Spleen (tissue), 11 donors: ENCODE results near the gene TRABD2A. TPM values are rescaled to one million over a fixed set of nuclear protein-coding genes. Genes with fewer than 3 reads are reported as not detected.

Experiments used
- DNase-seq: peaks from one replicate; pipeline ENCODE4 v3.0.0-alpha.2; 2020
- H3K27ac ChIP-seq, 8 donors: fragments of 200-600 bp; sonication (generic) in 7 of 8; 1 replicate in 4 of 8; 2 replicates in 4 of 8; pipeline versions ENCODE4 v1.5.0 to v1.8.0; 2016 to 2021; ENCODE audit warnings: inconsistent platforms in 4 of 8, mild to moderate bottlenecking in 4 of 8, moderate library complexity in 1 of 8
- H3K27me3 ChIP-seq, 7 donors: fragments of 200-600 bp; sonication (generic) in 6 of 7; replicated peaks in 1 of 7; 1 replicate in 4 of 7; 2 replicates in 3 of 7; pipeline versions ENCODE4 v1.5.0 to v1.8.0; 2016 to 2021; ENCODE audit warnings: inconsistent platforms in 3 of 7, mild to moderate bottlenecking in 1 of 7
- H3K36me3 ChIP-seq, 6 donors: fragments of 200-600 bp; sonication (generic) in 5 of 6; 1 replicate in 4 of 6; 2 replicates in 2 of 6; pipeline versions ENCODE4 v1.5.0 to v1.8.0; 2016 to 2021; ENCODE audit warnings: inconsistent platforms in 2 of 6
- H3K4me1 ChIP-seq, 6 donors: fragments of 200-600 bp; sonication (generic) in 5 of 6; 1 replicate in 3 of 6; 2 replicates in 3 of 6; pipeline versions ENCODE4 v1.5.0 to v1.8.0; 2016 to 2021; ENCODE audit warnings: inconsistent platforms in 3 of 6
- H3K4me3 ChIP-seq, 8 donors: fragments of 200-600 bp; sonication (generic) in 7 of 8; 1 replicate in 4 of 8; 2 replicates in 4 of 8; pipeline versions ENCODE4 v1.5.0 to v1.8.0; 2016 to 2021; ENCODE audit warnings: inconsistent platforms in 4 of 8, mild to moderate bottlenecking in 4 of 8, moderate library complexity in 2 of 8
- H3K9me3 ChIP-seq, 8 donors: fragments of 200-600 bp; sonication (generic) in 7 of 8; 1 replicate in 4 of 8; 2 replicates in 4 of 8; pipeline versions ENCODE4 v1.5.0 to v1.8.0; 2016 to 2021; ENCODE audit warnings: inconsistent platforms in 4 of 8
- POLR2A ChIP-seq, 3 donors: fragments of 450-650 bp; IDR thresholded peaks; one replicate each; pipeline ENCODE4 v1.5.1; 2017; ENCODE audit warnings: antibody characterized with exemption in 3 of 3, mild to moderate bottlenecking in 1 of 3
- POLR2AphosphoS5 ChIP-seq, 3 donors: sonication (generic); formaldehyde crosslinking; IDR thresholded peaks; one replicate each; pipeline ENCODE4 v1.5.1; 2017; ENCODE audit warnings: antibody characterized with exemption in 3 of 3
- WGBS, 5 donors: extraction: QIAGEN DNeasy Blood & Tissue Kit in 3 of 5; methylation state at CpG; one replicate each; pipeline versions ENCODE4 v1.1.5 to v1.1.7; 2013 to 2018; 5-methylcytosine and 5-hydroxymethylcytosine counted together
- intact Hi-C: fragments of 100-400 bp; cut with DNase I; formaldehyde crosslinking; loops from one replicate; pipeline ENCODE4 v1.15.0; 2023; ENCODE audit warnings: low total_unique reads
- polyA plus RNA-seq, 3 donors: library from polyadenylated mRNA; stranded (reverse); fragments of 200-250 nt; gene quantifications; one replicate each; pipeline ENCODE4 v1.2.1, GENCODE V29; 2013
- total RNA-seq, 7 donors: library from RNA; depleted of rRNA in 3 of 7; stranded (reverse); fragments of >200 nt in 3 of 7; fragmentation: NEBNext Ultra II Directional in 4 of 7; extraction: Animal tissue kit (Norgen Biotek cat#: 25700) in 4 of 7; gene quantifications; one replicate each; pipeline versions ENCODE4 v1.1.0 to v1.2.1, GENCODE V29; 2016 to 2021
- TF ChIP-seq, protein P1 (sequence below), 11 experiments: fragments of 200-600 bp in 7 of 11; fragments of 450-650 bp in 4 of 11; sonication (generic) in 4 of 11; IDR thresholded peaks in 8 of 11; conservative IDR thresholded peaks in 3 of 11; 1 replicate in 7 of 11; 2 replicates in 4 of 11; pipeline versions ENCODE4 v1.4.0 to v1.8.0; 2016 to 2021; ENCODE audit warnings: antibody characterized with exemption in 11 of 11, inconsistent platforms in 4 of 11, mild to moderate bottlenecking in 1 of 11
- donor health status: healthy with polysubstance abuse.
- donor health status: DM: no; HTN: no; CAD: no; lungs with moderate emphysema.
- donor health status: DM: no; HTN: no; CAD: no.
- donor health status: Bipolar disorder and iron deficiency.
- donor health status: healthy.
- donor health status: DM: no; HTN: no; CAD: no.
- donor health status: DM: yes; HTN: yes; CAD: no.

TRABD2A gene
- total and polyA plus RNA-seq, 10 donors: 4.5 to 12.5 (median 8.3) TPM

- intact Hi-C loops: no loop called here
Measured at GRCh38 chr2:84846041-84846663, 34.7 kb downstream of the TRABD2A start.

GRCh38 chr2:84844141-84844540 lies 36.7 kb downstream of the TRABD2A start:
- H3K4me3 ChIP-seq: no peak overlapping the region
- H3K27me3 ChIP-seq: no peaks in the 10 kb centered on the region
- peak overlapping the region in 7 of 8 donors; percentile 52 to 92 (median 85) for H3K27ac ChIP-seq
- DNase-seq: no peak
- intact Hi-C loops: no loop called here
- H3K9me3 ChIP-seq: no peaks in the 10 kb centered on the region
- H3K4me1 ChIP-seq: peaks cover 9 to 79% (median 26%) of the 10 kb centered on the region in 6 donors
- WGBS, 5 donors: 89 to 94% (median 93%) methylated on average over 8 of the region's 8 CpGs
- H3K36me3 ChIP-seq: no peaks in the 10 kb centered on the region
- TF ChIP-seq, protein P1, sequence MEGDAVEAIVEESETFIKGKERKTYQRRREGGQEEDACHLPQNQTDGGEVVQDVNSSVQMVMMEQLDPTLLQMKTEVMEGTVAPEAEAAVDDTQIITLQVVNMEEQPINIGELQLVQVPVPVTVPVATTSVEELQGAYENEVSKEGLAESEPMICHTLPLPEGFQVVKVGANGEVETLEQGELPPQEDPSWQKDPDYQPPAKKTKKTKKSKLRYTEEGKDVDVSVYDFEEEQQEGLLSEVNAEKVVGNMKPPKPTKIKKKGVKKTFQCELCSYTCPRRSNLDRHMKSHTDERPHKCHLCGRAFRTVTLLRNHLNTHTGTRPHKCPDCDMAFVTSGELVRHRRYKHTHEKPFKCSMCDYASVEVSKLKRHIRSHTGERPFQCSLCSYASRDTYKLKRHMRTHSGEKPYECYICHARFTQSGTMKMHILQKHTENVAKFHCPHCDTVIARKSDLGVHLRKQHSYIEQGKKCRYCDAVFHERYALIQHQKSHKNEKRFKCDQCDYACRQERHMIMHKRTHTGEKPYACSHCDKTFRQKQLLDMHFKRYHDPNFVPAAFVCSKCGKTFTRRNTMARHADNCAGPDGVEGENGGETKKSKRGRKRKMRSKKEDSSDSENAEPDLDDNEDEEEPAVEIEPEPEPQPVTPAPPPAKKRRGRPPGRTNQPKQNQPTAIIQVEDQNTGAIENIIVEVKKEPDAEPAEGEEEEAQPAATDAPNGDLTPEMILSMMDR (IDR thresholded peaks at IDR 0.05 in 8 of 11, conservative IDR thresholded peaks at IDR 0.05 in 3 of 11): no peak
- no peak for TF ChIP-seq POLR2AphosphoS5 (IDR thresholded peaks at IDR 0.05)
- no peak for TF ChIP-seq POLR2A (IDR thresholded peaks at IDR 0.05)

More at GRCh38 chr2:84846041-84846663, 34.7 kb downstream of the TRABD2A start:
- Histone ChIP-seq H3K4me3 (no peak overlapping the region), H3K9me3 (no peaks in the 10 kb centered on the region), H3K27ac (peak overlapping the region; percentile 45 to 92 (median 82)), H3K27me3 (no peaks in the 10 kb centered on the region), H3K36me3 (no peaks in the 10 kb centered on the region), H3K4me1 (peaks cover 9 to 69% (median 26%) of the 10 kb centered on the region in 6 donors)
- TF ChIP-seq POLR2AphosphoS5 (IDR thresholded peaks at IDR 0.05) (peak in 1 of 3 donors; percentile 61), POLR2A (IDR thresholded peaks at IDR 0.05) (no peak)
- TF ChIP-seq, protein P1 (IDR thresholded peaks at IDR 0.05 in 8 of 11, conservative IDR thresholded peaks at IDR 0.05 in 3 of 11): peak in 1 of 11 experiments; percentile 4
- no peak for DNase-seq
- WGBS, 5 donors: 11 to 23% (median 13%) methylated on average over 5 of the region's 5 CpGs

GRCh38 chr2:84841577-84841976 lies 39.3 kb downstream of the TRABD2A start:
- Histone ChIP-seq H3K4me3 (no peak overlapping the region), H3K4me1 (peaks cover 5 to 64% (median 21%) of the 10 kb centered on the region in 6 donors), H3K9me3 (peaks cover 0 to 13% (median 7%) of the 10 kb centered on the region in 8 donors), H3K27ac (peak overlapping the region in 6 of 8 donors; percentile 18 to 92 (median 24)), H3K36me3 (peaks cover 0 to 6% (median 0%) of the 10 kb centered on the region in 6 donors), H3K27me3 (no peaks in the 10 kb centered on the region)
- intact Hi-C loops: no loop called here
- TF ChIP-seq POLR2A (IDR thresholded peaks at IDR 0.05) (no peak), POLR2AphosphoS5 (IDR thresholded peaks at IDR 0.05) (no peak)
- TF ChIP-seq, protein P1 (IDR thresholded peaks at IDR 0.05 in 8 of 11, conservative IDR thresholded peaks at IDR 0.05 in 3 of 11): no peak
- 75 to 92% (median 88%) methylated on average over 6 of the region's 6 CpGs for WGBS, 5 donors
- no peak for DNase-seq

DNA sequence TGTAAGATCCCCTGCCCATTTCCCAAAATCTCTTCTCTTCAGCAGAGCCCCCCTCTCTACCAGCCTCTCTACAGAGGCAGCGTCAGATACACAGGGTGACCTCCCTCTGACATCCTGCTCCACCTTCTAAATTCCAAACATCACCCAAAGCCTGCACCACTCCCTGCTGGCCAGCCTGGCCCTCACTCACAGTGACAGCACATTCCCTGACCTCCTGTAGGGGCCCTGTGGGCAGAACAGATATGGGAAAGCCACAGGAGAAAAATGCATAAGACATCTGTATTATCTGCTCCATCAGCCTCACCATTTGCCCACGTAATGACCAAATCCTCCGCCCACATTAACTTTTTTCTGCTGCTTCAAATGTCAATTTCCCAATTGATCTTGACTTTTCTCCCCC lies 40.6 kb downstream of the TRABD2A start:
- TF ChIP-seq, protein P1 (IDR thresholded peaks at IDR 0.05 in 8 of 11, conservative IDR thresholded peaks at IDR 0.05 in 3 of 11): no peak
- TF ChIP-seq POLR2AphosphoS5 (IDR thresholded peaks at IDR 0.05) (no peak), POLR2A (IDR thresholded peaks at IDR 0.05) (no peak)
- H3K9me3 ChIP-seq: peaks cover 3 to 26% (median 19%) of the 10 kb centered on the region in 8 donors
- 54 to 79% (median 70%) methylated on average over 3 of the region's 3 CpGs for WGBS, 5 donors
- intact Hi-C loops: no loop called here
- H3K27ac ChIP-seq: peak overlapping the region in 4 of 8 donors; percentile 22 to 92 (median 58)
- H3K27me3 ChIP-seq: no peaks in the 10 kb centered on the region
- peaks cover 0 to 6% (median 0%) of the 10 kb centered on the region in 6 donors for H3K36me3 ChIP-seq
- no peak for DNase-seq
- peaks cover 3 to 51% (median 9%) of the 10 kb centered on the region in 6 donors for H3K4me1 ChIP-seq
- H3K4me3 ChIP-seq: no peak overlapping the region
